OCI-LY1 (cell line): ENCODE data around the gene ALDH3B2.

ENCODE experiments used
- H2AFZ ChIP-seq: fragments of 200-600 bp; sonication (generic), shearing (Covaris generic); 2 replicates; pipeline ENCODE4 v1.6.0; 2014; ENCODE audit warnings: antibody characterized with exemption, mild to moderate bottlenecking, low read length
- H3F3A ChIP-seq: fragments of 200-600 bp; sonication (generic), shearing (Covaris generic); 2 replicates; pipeline ENCODE4 v1.6.0; 2014; ENCODE audit warnings: mild to moderate bottlenecking, antibody characterized with exemption, low read length, moderate library complexity; ENCODE audit not compliant: insufficient read depth
- H3K27ac ChIP-seq: fragments of 200-600 bp; sonication (generic); 2 replicates; pipeline ENCODE4 v1.5.1; 2014; ENCODE audit warnings: low read length, mixed run types, mild to moderate bottlenecking, low read depth; ENCODE audit not compliant: poor library complexity, severe bottlenecking
- H3K27me3 ChIP-seq: fragments of 200-600 bp; sonication (generic); 2 replicates; pipeline ENCODE4 v1.6.0; 2014; ENCODE audit warnings: antibody characterized with exemption, mild to moderate bottlenecking, low read length, moderate library complexity; ENCODE audit not compliant: insufficient read depth
- H3K36me3 ChIP-seq: fragments of 200-600 bp; sonication (generic); 2 replicates; pipeline ENCODE4 v1.6.1; 2014; ENCODE audit warnings: mild to moderate bottlenecking, antibody characterized with exemption, low read length, moderate library complexity, mixed read lengths; ENCODE audit not compliant: insufficient read depth
- H3K4me1 ChIP-seq: fragments of 200-600 bp; sonication (generic); 2 replicates; pipeline ENCODE4 v1.5.1; 2014; ENCODE audit warnings: mild to moderate bottlenecking, low read length, moderate library complexity; ENCODE audit not compliant: insufficient read depth, severe bottlenecking
- H3K4me2 ChIP-seq: fragments of 200-600 bp; sonication (generic), shearing (Covaris generic); 2 replicates; pipeline ENCODE4 v1.6.1; 2014; ENCODE audit warnings: low read length
- H3K4me3 ChIP-seq: fragments of 200-600 bp; sonication (generic); 2 replicates; pipeline ENCODE4 v1.5.1; 2014; ENCODE audit warnings: low read length, low read depth, mild to moderate bottlenecking, mixed read lengths; ENCODE audit not compliant: poor library complexity, severe bottlenecking
- H3K79me2 ChIP-seq: fragments of 200-600 bp; shearing (Covaris generic); 2 replicates; pipeline ENCODE4 v1.6.1; 2016; ENCODE audit warnings: mixed run types, low read length, mixed read lengths; ENCODE audit not compliant: insufficient read depth
- H3K9ac ChIP-seq: fragments of 200-600 bp; sonication (generic), shearing (Covaris generic); 2 replicates; pipeline ENCODE4 v1.6.1; 2014; ENCODE audit warnings: mild to moderate bottlenecking, low read length, mixed read lengths
- H3K9me2 ChIP-seq: fragments of 200-600 bp; sonication (generic), shearing (Covaris generic); 2 replicates; pipeline ENCODE4 v1.6.1; 2014; ENCODE audit warnings: low read depth, mild to moderate bottlenecking, low read length, mixed read lengths
- H3K9me3 ChIP-seq: fragments of 200-600 bp; shearing (Covaris generic); 2 replicates; pipeline ENCODE4 v1.6.1; 2014; ENCODE audit warnings: low read length, mixed read lengths
- H4K20me1 ChIP-seq: fragments of 200-600 bp; sonication (generic), shearing (Covaris generic); 2 replicates; pipeline ENCODE4 v1.6.0; 2016; ENCODE audit warnings: mild to moderate bottlenecking, low read length; ENCODE audit not compliant: insufficient read depth
- CTCF ChIP-seq: fragments of 200-600 bp; sonication (generic), shearing (Covaris generic); IDR thresholded peaks from 2 replicates; pipeline ENCODE4 v1.5.1; 2017; ENCODE audit warnings: mild to moderate bottlenecking, antibody characterized with exemption, low read length, moderate library complexity, mixed read lengths
- EZH2 ChIP-seq: fragments of 200-600 bp; sonication (generic), shearing (Covaris generic); IDR thresholded peaks from 2 replicates; pipeline ENCODE4 v1.8.0; 2017; ENCODE audit warnings: borderline replicate concordance, mixed run types, mild to moderate bottlenecking, antibody characterized with exemption, low read length, moderate library complexity, mixed read lengths

Gene ALDH3B2

GRCh38 chr11:67631853-67632174 is 42.6 kb downstream of the ALDH3B2 start:
- Histone ChIP-seq H3K9me2 (no peaks in the 10 kb centered on the region), H3K27me3 (peaks cover 6% of the 10 kb centered on the region; the same call in 1 of the 2 replicates), H3K4me3 (no peak overlapping the region), H2AFZ (no peak overlapping the region), H3K4me2 (no peak overlapping the region), H3K4me1 (peaks cover 18% of the 10 kb centered on the region), H3K9me3 (no peaks in the 10 kb centered on the region), H3F3A (no peaks in the 10 kb centered on the region), H4K20me1 (no peaks in the 10 kb centered on the region), H3K9ac (no peak overlapping the region), H3K36me3 (no peaks in the 10 kb centered on the region), H3K27ac (no peak overlapping the region), H3K79me2 (no peaks in the 10 kb centered on the region)
- no peak for TF ChIP-seq EZH2
- TF ChIP-seq CTCF: no peak

GRCh38 chr11:67631411-67631810 is 43.0 kb downstream of the ALDH3B2 start:
- H3F3A ChIP-seq: no peaks in the 10 kb centered on the region
- TF ChIP-seq CTCF: no peak
- no peak for TF ChIP-seq EZH2
- H4K20me1 ChIP-seq: no peaks in the 10 kb centered on the region
- no peak overlapping the region for H3K27ac ChIP-seq
- H3K27me3 ChIP-seq: 0 out of 2 replicates have a peak, but pooled peaks cover 4% of the 10 kb centered on the region
- no peaks in the 10 kb centered on the region for H3K9me3 ChIP-seq
- H3K4me2 ChIP-seq: no peak overlapping the region
- H2AFZ ChIP-seq: no peak overlapping the region
- H3K4me1 ChIP-seq: peaks cover 18% of the 10 kb centered on the region
- no peak overlapping the region for H3K9ac ChIP-seq
- H3K4me3 ChIP-seq: no peak overlapping the region
- H3K9me2 ChIP-seq: no peaks in the 10 kb centered on the region
- H3K36me3 ChIP-seq: no peaks in the 10 kb centered on the region
- no peaks in the 10 kb centered on the region for H3K79me2 ChIP-seq

GRCh38 chr11:67630943-67631331 is 43.5 kb downstream of the ALDH3B2 start:
- Histone ChIP-seq H3F3A (no peaks in the 10 kb centered on the region), H3K9me3 (no peaks in the 10 kb centered on the region), H3K27ac (no peak overlapping the region), H4K20me1 (no peaks in the 10 kb centered on the region), H3K27me3 (0 out of 2 replicates have a peak, but pooled peaks cover 4% of the 10 kb centered on the region), H3K9ac (peak overlapping the region; percentile 68; the same call in 1 of the 2 replicates), H3K9me2 (no peaks in the 10 kb centered on the region), H3K4me1 (peaks cover 18% of the 10 kb centered on the region), H3K4me2 (peak overlapping the region; percentile 94), H2AFZ (no peak overlapping the region), H3K79me2 (no peaks in the 10 kb centered on the region), H3K4me3 (peak overlapping the region; percentile 71), H3K36me3 (no peaks in the 10 kb centered on the region)
- TF ChIP-seq EZH2 (no peak), CTCF (no peak)
